Transverse colon (tissue), 1 donor: Measurements from ENCODE around the gene S1PR5.

ENCODE experiments used
- EP300 ChIP-seq: sonication (generic); formaldehyde crosslinking; IDR thresholded peaks from one replicate; pipeline ENCODE4 v1.6.1; 2017; ENCODE audit warnings: antibody characterized with exemption, low read depth
- POLR2A ChIP-seq: fragments of 450-650 bp; IDR thresholded peaks from one replicate; pipeline ENCODE4 v1.6.1; 2016; ENCODE audit warnings: antibody characterized with exemption, mild to moderate bottlenecking, moderate library complexity

DNA sequence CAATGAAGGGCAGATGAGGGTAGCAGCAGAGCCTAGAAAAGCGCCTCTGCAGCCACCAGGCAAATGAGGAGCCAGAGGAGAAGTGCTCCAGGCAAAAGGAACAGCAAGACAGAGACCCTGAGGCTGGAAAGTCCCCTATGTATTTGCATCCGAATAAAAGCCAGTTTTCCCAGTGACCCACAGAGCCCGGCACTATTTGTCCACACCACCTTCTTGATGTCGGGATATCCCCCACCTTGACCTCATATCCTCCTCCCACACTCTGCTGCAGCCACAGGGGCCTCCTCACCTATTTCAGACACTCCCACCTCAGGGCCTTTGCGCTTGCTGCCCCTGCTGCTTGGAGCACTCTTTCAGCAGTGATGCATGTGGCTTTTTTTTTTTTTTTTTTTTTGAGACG lies 33.1 kb upstream of the S1PR5 start:
- TF ChIP-seq EP300 = no peak
- TF ChIP-seq POLR2A = no peak
